Measurements from ENCODE around the gene TRIM3.

Gene TRIM3

DNA sequence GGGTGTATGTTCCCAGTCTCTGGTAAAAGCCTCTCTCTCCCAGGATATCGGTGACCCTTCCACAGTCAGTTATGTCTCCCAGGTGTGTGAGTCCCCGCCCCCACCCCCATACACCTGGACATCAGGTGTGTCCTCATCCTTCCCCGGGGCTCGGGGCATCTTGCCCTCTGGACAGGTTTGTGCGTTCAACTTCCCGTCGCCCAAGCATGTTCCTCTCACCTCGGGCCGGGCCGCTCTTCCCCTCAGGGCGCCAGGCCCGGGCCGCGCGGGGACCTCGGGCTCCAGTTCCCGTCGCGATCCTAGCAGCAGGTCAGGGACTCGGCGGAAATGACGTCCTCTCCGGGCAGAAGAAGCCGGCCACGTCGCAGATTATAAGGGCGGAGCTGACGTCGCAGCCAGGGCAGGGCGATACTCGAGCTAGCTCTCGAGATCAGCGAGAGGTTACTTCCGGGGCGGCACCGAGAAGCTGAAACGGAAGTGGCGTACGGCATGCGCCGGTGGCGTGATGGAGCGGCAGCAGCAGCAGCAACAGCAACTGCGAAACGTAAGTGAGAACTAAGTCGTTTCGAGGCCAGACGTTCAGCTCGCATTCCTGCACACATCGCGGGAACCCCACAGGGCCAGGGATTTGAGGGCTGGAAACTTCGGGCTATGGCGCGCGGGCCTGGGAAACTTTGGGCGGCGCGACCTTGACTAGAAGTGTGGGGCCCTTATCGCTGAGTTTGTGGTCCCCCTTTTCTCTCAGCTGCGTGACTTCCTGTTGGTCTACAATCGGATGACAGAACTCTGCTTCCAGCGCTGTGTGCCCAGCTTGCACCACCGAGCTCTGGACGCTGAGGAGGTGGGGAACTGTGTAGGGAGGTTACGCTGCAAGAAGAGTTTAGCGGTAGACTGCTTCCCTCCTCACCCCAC, 7.5 kb upstream of the TRIM3 start, which contains the start of the genes ARFIP2 and TIMM10B:
Gene ARFIP2, minus strand, starts transcription at position 320 of the 912 bp plus-strand sequence. CDS start 910 bp downstream, outside the sequence.
Gene TIMM10B, plus strand, starts transcription at position 490 of the 912 bp plus-strand sequence. Its CDS starts 16 bp downstream, at position 506.
- Histone ChIP-seq H3K27ac (peak within 1 kb of the TSS; percentile 71 to 98 (median 90)), H3K4me3 (peak within 1 kb of the TSS; percentile 53 to 82 (median 71))

DNA sequence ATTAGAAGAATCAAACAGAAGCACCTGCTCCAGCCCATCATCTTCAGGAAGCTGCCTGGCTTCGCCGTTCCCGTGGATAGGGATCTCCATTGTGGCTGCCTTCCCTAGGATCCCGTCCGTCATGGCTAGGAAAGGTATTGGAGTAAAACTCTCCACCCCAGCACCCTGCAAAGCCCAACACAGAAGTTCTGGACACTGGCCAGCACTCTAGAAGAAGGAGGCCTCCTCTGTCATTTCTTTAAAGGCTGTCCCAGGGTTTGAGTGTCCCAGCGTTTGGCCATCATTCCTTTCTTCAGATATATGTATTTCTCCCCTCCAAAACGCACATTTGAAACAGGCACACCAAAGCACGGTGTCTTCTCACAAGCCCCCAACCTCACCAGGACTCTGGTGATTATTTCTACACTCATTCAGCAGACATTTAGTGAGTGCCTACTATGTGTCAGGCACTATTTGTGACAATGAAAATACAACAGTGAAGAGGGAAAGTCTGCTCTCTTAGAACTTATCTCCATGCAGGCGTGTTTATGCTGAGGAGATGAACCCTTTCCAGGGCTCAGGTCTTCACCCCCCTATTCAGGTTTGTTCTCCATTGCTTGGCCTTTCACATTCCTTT, 6.7 kb upstream of the TRIM3 start:
- Histone ChIP-seq H3K27ac (peak overlapping the region; percentile 70 to 98 (median 90)), H3K4me3 (peak overlapping the region; percentile 53 to 82 (median 71))

DNA sequence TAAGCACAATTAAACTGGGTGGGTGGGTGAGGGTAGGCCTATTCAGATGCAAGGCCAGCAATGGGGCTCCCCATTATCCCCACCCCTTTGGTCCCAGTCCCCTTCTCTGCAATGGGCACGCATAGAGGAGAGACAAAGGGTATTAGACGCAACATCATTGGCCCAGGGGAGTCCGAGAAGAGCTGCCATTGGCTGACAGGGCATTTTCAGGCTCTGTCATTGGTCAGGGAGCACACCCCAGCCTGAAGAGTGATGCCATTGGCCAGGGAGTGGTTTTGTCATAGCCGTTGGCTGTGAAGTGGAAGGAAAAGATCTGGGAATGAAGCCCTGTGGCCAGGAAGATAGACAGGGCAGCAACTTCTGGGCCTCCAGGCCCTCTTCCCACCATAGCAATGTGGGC, 2.8 kb upstream of the TRIM3 start:
- no peak overlapping the region for H3K4me3 ChIP-seq
- no peak overlapping the region for H3K27ac ChIP-seq

DNA sequence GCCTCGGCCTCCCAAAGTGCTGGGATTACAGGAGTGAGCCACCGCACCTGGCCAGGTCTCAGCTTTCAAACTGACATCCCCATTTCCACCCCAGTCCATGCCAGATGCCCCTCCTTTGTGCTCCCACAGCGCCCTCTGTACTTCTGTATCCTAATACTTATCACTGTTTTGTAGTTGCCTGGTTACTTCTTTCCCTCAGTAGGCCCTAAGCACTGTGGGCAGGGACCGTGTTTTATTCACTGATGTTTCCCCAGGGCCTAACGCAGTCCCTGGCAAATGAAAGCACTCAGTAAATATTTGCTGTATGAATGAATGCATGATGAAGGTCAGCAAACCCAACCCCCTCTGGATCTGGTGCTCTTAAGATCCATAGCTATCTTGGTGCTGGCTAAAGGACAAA, 2.2 kb upstream of the TRIM3 start:
- Histone ChIP-seq H3K27ac (no peak overlapping the region), H3K4me3 (no peak overlapping the region)

DNA sequence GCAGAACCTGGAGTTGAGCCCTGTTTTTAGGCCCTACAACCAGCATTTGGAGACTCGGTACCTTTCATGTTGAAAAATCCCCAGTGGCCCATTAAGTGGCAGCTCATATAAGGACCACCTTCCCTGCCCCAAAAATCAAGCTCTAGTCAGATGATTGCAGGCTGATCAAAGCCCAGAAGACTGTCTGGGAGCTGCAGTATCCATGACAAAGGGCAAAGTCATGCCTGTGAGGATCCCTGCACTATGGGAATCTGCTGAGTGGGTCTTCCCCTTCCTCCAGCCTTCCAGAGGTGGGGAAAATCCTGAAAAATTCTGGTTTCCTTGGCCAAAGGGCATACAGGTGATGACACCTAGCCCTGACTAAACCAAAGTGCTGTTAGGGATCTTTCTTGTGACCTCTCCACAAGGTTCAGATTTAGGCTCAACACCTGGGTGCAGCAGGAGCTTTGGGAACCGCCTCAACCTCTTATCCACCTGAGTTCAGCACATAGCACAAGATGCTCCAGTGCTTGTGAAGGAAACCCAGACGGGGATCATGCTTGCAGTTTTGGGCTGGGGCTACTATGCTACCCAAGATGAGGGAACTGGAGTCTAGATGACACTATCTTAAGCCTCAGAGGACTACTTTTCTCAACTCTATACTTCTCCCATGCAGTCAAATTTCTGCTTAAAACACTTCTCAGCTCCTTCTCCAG, 1.2 kb upstream of the TRIM3 start:
- Histone ChIP-seq H3K4me3 (peak overlapping the region in 1 of 7 experiments; percentile 83), H3K27ac (peak overlapping the region in 18 of 21 experiments; percentile 36 to 94 (median 86))

DNA sequence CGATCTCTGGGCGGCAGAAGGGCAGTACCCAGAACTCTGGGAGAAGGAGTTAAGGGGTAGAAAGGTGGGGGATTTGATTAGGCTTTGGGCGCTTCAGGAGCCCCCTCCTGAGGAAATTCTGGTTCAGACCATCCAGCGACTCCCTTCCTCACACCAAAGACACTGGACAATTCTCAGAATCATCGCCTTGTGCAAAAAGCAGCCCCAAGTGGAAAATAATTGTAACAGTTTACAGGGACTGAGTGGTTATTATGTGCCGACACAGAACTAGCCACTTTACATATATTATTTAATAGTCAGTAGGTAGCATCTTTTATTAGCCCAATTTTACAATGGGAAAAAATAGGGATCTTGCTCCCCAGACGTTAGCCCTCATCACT, 662 bp upstream of the TRIM3 start:
- H3K4me3 ChIP-seq = peak overlapping the region; percentile 55 to 83 (median 69)
- peak overlapping the region; percentile 40 to 94 (median 85) for H3K27ac ChIP-seq

DNA sequence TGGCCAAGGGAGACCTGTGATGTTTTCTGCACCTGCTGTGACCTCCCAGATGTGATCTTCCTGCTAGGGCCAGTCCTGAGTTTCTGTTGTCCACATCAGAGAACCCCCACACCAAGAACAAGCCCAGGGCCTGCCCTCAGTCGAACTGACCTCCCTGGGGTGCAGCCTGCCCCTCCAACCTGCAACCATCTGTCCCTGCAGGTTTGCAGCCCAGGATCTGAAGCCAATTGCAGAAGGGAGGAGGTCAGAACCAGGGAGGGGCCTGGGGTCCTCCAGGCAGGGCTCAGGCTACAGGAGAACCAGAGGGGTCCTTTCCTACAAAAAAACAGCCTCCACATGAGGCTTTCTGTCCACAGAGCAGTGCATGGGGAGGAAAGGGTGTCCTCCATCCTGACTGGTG, 807 bp downstream of the TRIM3 start:
- H3K27ac ChIP-seq = peak overlapping the region in 17 of 21 experiments; percentile 8 to 94 (median 84)
- H3K4me3 ChIP-seq = peak overlapping the region; percentile 55 to 83 (median 69)

DNA sequence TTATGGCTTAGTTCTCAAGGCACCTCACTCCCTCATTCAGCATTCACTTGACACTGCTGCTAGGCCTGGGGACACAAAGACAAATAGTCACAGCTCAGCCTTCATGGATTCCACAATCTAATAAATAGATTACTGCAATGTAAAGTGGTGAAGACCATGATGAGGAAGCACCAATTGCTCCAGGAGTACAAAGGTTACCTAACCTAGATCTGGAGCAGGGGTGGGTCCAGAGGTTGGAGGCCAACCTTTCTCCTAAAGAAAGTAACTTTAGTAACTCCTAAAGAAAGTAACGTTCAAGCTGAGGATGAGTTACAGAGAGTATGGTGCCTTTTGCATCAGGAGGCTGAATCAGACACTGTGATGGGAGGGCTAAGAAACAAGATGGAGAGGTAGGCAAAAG, 4.1 kb downstream of the TRIM3 start:
- H3K27ac ChIP-seq = peak overlapping the region in 6 of 21 experiments; percentile 10 to 66 (median 42)
- H3K4me3 ChIP-seq = no peak overlapping the region

DNA sequence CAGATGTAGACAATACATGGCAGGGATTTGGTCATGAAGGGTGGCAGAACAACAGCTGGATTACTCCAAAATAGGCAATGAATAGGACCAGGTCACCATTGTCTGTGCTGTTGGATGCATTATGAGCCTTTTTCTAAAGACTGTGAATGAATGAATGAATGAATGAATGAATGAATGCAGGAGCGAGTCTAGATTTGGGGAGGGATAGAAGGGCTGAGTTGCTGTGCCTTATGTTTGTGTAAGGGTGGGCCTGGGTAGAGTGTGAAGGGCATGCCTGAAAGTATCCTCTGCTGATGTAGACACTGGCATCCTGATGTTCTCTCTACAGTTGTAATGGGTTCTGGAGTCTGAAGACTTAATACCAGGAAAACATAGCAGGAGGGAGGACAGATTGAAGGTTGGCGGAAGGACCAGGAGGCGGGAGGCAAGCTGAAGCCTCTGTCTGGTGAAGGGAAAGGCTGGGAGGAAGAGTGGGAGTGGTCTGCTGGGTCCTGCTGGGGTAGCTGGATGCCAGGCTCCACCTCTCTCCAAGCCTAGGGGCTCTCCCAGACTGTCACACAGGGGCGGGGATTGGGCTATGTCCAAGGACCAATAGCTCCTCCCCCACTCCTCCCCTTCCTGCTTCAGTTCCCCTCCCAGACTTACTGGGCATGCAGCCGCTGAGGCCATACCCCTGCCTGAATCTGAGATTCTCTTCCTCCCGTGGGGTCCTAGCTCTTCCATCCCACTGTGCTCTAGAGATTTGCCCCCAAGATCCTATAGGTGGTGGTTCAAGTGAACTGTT, 4.8 kb downstream of the TRIM3 start:
- H3K27ac ChIP-seq = peak overlapping the region in 7 of 21 experiments; percentile 10 to 66 (median 41)
- no peak overlapping the region for H3K4me3 ChIP-seq

DNA sequence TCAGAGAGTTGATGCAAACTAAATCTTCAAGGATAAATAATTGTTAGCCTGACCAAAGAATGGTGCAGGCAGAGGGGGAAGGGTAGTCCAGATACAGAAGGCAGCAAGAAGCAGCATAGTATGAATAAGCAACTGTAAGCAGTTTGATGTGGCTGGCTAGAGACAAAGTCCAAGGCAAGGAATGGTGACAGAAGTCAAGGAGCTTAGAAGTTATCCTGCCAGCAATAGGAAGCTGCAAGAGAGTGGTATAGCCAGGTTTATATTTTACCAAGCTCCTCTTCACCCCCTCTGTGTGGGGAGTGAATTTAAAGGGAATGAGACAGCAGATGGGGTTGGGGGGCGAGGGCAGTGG, 14.7 kb downstream of the TRIM3 start:
- Histone ChIP-seq H3K4me3 (no peak overlapping the region), H3K27ac (no peak overlapping the region)

DNA sequence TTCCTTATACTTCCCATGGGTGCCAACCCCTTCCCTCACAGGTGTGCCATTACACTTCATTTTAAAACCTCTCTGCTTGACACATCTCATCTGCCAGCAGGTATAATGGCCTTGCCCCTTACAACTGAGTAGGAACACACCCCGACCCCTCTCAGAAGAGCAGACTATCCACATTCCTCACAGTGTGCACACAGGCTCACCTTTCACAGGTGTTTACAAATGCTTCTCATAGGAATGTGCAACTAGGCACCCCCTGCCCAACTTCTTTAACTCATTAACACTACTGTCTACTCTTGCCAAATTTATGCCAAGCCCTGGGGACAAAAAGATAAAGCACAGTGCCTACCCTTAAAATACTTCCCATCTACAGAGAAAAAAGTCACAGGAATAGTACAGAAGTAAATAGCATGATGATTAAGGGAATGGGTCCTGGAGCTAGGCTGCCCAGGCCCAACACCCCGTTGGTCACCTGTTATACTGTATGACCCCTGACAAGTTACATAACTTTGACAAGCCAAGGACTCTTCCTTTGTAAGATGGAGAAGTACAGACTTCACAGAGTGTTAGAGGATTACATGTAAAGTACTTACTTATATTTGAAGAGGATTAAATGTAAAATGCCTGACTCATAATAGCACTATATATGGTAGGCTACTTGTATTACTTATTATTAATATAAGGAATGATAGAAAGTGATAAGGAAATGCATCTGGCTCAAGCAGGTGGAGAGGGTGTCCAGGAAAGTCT, 15.2 kb downstream of the TRIM3 start:
- H3K4me3 ChIP-seq = no peak overlapping the region
- no peak overlapping the region for H3K27ac ChIP-seq

DNA sequence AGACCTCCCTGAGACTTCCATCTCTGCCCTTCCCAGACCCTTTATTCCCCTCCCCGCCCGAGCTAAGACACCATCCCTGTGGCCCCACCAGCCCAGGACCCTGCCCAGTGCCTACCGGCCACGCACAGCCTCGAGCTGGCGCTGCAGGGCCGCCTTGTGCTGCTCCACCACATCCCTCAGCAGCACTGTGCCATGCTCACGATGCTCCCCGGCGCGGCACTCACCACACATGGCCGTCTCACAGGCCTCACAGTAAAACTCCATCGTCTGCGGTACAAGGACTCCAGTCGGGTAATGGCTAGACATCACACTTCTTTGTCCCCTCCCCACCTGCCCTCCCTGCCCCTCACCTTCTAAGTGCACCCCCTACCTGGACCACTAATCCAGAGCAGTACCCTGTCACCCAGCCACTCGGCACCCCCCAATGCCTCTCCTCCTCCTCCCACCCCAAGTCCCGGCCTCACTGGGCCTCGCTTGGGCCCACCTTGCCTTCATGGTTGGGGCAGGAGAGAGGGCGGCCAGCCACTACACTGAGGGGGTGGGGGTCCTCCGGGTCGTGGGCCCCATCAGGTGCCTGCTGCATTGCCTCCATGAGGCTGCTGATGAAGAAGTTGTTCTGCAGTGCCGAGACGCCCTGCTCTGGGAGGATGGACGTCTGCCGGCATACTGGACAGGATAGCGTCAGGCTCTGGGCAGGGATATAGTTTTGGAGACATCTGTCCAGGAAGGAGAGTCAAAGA, 16.0 kb downstream of the TRIM3 start:
- H3K27ac ChIP-seq = no peak overlapping the region

DNA sequence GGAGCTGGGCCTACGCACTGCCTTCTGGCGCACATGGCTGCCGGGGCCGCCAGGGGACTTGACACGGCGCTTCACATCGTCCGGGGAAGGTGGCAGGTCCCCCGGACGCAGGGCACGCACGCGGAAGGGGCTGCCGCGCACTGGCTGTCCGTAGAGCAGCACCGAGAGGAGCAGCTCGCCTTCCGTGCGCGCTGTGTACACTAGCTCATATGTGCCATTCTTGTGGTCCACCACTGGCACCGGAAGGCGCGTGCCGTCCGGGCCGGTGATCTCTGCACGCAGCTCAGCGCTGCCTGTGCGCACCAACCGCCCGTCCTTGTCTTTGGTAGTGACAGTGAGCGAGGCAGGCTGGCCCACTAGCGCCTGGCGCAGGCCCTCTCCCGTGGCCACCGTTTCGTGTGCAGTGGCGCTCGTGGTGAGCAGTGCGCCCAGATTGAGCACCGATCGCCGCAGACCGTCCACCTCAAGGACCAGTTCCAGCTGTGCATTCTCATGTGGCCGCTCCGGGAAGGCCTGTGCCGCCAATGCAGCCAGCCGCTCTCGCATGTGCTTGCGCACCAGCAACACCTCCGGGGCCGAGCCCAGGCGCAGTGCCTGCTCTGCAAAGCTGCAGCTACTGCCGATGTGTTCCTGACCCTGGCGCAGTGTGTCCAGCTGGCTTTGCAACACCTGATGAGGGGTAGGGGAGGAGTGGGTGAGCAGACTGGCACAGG, 17.2 kb downstream of the TRIM3 start:
- Histone ChIP-seq H3K4me3 (no peak overlapping the region), H3K27ac (no peak overlapping the region)

More for the DNA sequence above, 16.0 kb downstream of the TRIM3 start:
- H3K4me3 ChIP-seq = no peak overlapping the region

DNA sequence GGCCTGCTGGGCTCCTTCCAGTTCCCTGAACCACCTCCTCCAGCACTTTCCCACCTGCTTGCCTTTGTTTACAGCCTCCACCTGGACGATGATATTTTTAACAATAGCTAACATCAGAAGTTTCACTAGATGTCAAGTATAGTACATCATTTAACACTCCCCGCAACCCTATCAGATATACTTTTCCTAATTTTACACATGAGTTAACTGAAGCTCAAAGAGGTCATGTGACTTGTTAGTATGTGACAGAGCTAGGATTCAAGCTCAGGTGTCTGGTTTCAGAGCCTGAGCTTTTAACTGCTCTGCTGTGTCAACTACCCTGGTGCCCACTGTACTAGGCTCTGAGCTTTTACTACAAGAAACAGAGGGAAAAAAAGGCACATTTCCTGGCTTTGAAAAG, 18.7 kb downstream of the TRIM3 start:
- Histone ChIP-seq H3K27ac (no peak overlapping the region), H3K4me3 (no peak overlapping the region)

DNA sequence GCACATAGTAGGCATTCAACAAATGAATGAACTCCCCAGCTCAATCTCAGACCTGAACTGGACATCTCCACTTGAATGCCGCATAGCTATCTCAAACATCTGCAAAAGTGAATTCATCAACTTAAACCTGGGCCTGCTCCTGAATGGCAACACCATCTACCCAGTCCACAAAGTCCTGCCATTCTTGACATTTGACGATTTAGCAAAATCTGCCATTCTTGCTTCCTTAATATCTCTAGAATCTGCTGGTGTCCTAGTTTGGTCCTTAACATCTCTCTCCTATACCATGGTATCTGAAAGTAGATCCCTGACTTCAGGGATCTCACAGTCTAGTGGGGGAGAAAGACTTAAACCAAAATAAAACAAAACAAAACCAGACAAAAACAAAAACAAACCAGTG, 20.6 kb downstream of the TRIM3 start:
- Histone ChIP-seq H3K4me3 (no peak overlapping the region), H3K27ac (no peak overlapping the region)

DNA sequence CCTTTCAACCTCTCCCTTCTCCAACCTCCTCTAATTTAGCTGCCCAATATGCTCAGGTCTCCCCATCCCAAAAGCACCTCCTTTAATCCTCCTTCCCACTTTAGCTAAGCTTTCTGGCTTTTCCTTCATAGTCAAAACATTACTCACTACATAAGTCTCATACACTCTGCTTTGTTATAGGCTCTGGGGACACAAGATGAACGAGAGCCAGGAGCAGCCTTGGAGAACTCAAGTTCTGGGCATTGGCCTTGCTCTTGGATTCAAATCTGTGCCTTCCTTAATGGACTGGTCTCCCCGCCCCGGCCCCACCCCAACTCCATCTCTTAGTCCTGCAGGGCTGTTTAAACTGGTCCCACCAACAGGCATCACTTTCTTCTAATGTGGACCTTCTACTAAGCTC, 21.5 kb downstream of the TRIM3 start:
- H3K4me3 ChIP-seq = no peak overlapping the region
- H3K27ac ChIP-seq = no peak overlapping the region

DNA sequence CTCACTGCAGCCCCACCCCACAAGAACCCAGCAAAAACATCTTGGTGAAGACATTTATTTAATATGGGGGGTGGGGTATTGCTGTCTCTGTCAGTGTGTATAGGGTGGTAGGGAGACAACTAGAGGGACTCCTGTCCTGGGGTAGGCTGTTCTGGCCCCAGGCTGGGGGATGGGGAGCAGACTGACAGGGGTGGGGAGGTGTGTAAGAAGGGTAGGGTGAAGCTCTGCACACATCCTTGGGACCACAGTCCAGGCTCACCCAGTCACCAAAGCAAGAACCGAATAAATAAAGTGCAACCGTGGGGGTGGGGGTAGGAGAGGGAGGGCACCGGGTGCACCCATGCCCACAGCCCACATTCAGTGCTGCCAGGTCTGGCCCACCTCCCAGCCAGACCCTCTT, 25.2 kb downstream of the TRIM3 start:
- H3K4me3 ChIP-seq = no peak overlapping the region
- H3K27ac ChIP-seq = no peak overlapping the region

All from skin epidermis (tissue), 12 donors.